Measurements from ENCODE around the gene RSRC1. TPM values are rescaled to one million over a fixed set of nuclear protein-coding genes. Genes with fewer than 3 reads are reported as not detected.
"Not testable (repeated sequence)": the region's sequence is repeated elsewhere in the genome, so short reads cannot be mapped to it uniquely, and the experiment has no call there.

The RSRC1 gene, protein sequence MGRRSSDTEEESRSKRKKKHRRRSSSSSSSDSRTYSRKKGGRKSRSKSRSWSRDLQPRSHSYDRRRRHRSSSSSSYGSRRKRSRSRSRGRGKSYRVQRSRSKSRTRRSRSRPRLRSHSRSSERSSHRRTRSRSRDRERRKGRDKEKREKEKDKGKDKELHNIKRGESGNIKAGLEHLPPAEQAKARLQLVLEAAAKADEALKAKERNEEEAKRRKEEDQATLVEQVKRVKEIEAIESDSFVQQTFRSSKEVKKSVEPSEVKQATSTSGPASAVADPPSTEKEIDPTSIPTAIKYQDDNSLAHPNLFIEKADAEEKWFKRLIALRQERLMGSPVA
- 10 to 100 TPM; 43.8 to 53.3 TPM for total RNA-seq
- polyA plus RNA-seq (ENCODE audit: insufficient read depth, low read depth, low replicate concordance) = 12.6 TPM
- long read RNA-seq, donor 1, partial matches to known transcripts = 0 of 9 reads
- long read RNA-seq, donor 1, other reads (novel, unspliced or antisense) = 0 of 9 reads
- long read RNA-seq, donor 2, partial matches to known transcripts = 0 of 3 reads
- long read RNA-seq, donor 2, other reads (novel, unspliced or antisense) = 0 of 3 reads

DNA sequence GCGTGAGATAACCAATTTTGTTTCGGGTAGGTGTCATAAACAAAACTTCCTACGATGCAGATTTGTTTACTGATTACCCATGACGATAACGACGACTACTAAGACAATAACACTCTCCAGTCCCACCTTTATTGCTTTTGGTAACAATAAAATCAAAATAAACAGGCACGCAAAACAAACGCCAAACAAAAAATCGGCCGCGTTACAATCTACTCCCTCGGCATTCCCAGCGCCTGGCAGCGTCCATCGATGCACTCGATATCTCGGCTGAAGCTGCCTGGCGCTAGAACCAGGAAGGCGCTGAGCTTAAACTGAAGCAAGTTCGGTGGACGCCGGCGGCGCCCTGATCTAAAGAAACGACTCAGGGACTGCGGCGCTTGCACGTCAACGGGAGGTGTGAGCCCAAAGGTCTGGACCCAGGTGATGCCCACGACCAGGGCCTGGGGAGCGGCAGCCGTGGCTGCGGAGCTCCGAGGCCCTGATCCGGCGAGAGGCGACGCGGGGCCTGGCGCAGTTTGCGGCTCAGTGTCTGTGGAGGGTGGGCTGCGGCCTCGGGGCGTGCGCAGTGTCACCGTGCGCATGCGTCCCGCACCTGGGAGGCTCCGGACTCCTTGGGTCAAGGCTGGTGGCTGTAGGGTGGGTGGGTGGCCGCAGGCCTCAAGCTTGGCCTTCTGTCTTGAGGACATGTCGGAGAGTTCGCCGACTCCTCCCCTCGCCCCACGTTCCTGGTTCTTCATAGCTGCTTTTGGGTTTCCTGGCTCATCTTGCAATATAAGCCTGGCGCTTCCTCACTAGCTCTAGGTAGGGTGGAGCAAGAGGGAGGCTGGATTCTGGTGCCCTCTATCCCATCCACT lies at the start of gene RSRC1:
TSS of gene RSRC1 (plus strand) at position 286 of the 854 bp plus-strand sequence. CDS start 12,016 bp downstream, outside the sequence.
- Histone ChIP-seq H3K27ac (peak within 1 kb of the TSS; percentile 88 to 89), H3K4me1 (peaks cover 5% of the 10 kb centered on the region), H3K4me3 (peak within 1 kb of the TSS; percentile 87 to 99), H3K9me3 (no peaks in the 10 kb centered on the region), H3K27me3 (no peaks in the 10 kb centered on the region), H3K36me3 (ENCODE audit: low read depth, missing control alignments) (no peaks in the 10 kb centered on the region)
- DNase-seq = peak; percentile 94
- intact Hi-C loops (cut with DNase I; ENCODE audit: low total_unique reads) = no loop called here
- TF ChIP-seq, protein P1, sequence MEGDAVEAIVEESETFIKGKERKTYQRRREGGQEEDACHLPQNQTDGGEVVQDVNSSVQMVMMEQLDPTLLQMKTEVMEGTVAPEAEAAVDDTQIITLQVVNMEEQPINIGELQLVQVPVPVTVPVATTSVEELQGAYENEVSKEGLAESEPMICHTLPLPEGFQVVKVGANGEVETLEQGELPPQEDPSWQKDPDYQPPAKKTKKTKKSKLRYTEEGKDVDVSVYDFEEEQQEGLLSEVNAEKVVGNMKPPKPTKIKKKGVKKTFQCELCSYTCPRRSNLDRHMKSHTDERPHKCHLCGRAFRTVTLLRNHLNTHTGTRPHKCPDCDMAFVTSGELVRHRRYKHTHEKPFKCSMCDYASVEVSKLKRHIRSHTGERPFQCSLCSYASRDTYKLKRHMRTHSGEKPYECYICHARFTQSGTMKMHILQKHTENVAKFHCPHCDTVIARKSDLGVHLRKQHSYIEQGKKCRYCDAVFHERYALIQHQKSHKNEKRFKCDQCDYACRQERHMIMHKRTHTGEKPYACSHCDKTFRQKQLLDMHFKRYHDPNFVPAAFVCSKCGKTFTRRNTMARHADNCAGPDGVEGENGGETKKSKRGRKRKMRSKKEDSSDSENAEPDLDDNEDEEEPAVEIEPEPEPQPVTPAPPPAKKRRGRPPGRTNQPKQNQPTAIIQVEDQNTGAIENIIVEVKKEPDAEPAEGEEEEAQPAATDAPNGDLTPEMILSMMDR (IDR thresholded peaks at IDR 0.05) = no peak
- TF ChIP-seq POLR2A (IDR thresholded peaks at IDR 0.05) = no peak
- WGBS, 2 donors = 0% methylated on average over 37 to 46 of the region's 57 CpGs

DNA sequence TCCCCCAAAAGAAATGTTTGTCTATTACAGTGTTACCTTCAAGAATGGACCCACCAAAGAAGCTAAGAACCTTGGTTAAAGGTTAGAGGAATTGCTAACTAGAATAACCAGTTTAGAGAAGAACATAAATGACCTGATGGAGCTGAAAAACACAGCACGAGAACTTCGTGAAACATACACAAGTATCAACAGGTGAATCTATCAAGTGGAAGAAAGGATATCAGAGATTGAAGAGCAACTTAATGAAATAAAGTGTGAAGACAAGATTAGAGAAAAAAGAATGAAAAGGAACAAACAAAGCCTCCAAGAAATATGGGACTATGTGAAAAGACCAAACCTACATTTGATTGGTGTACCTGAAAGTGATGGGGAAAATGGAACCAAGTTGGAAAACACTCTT lies 44.3 kb upstream of the RSRC1 start:
- H3K4me3 ChIP-seq; H3K9me3 ChIP-seq; H3K36me3 ChIP-seq (ENCODE audit: low read depth, missing control alignments); DNase-seq; H3K27ac ChIP-seq; H3K27me3 ChIP-seq; intact Hi-C loops (cut with DNase I; ENCODE audit: low total_unique reads); H3K4me1 ChIP-seq: not testable (repeated sequence)
- 81 to 98% methylated on average over 2 of the region's 2 CpGs for WGBS, 2 donors

DNA sequence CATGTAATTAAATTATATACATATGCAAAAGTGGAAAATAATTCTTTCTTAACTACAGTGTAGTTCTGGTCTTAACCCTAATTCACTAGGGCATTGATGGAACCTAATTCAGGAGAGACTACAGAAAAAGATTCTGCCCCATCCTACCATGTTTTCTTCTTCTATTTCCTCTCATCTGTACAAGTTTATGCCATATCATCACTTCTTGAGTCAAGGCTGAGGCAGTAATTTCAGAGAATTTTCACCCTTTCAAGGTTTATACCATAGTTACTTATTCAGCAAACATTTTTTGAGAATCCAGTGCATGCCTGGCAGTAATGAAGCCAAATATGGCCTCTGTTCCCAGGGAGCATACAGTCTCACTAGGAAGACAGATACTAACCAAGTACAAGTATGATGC lies 37.1 kb upstream of the RSRC1 start:
- H3K9me3 ChIP-seq = no peaks in the 10 kb centered on the region
- no peak overlapping the region for H3K4me3 ChIP-seq
- H3K36me3 ChIP-seq (ENCODE audit: low read depth, missing control alignments) = no peaks in the 10 kb centered on the region
- no peak for TF ChIP-seq POLR2A (IDR thresholded peaks at IDR 0.05)
- TF ChIP-seq, protein P1 (IDR thresholded peaks at IDR 0.05) = no peak
- DNase-seq = no peak
- intact Hi-C loops (cut with DNase I; ENCODE audit: low total_unique reads) = no loop called here
- H3K27ac ChIP-seq = no peak overlapping the region
- no peaks in the 10 kb centered on the region for H3K27me3 ChIP-seq
- no peaks in the 10 kb centered on the region for H3K4me1 ChIP-seq

DNA sequence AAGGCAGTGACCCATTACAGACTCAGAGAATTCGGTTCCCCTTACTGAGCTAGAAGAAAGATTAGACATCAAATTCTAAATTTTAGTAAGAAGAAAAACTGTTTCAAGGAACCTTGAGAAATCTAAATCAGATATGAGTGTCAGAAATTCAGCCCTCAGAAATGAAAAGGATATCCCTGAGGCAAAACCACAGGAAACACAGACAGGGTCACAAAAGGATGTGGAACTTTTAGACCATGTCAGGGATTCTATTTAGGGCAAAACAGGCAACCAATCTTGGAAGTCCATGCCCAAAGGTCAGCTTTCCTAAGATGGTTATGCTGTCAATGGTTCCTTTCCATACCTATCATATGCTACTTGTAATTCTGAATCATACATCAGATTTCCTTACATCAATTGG lies 35.3 kb upstream of the RSRC1 start:
- 76 to 89% methylated on average over 1 of the region's 1 CpG for WGBS, 2 donors
- Histone ChIP-seq H3K27ac (no peak overlapping the region), H3K4me3 (no peak overlapping the region), H3K36me3 (ENCODE audit: low read depth, missing control alignments) (no peaks in the 10 kb centered on the region), H3K4me1 (no peaks in the 10 kb centered on the region), H3K9me3 (no peaks in the 10 kb centered on the region), H3K27me3 (no peaks in the 10 kb centered on the region)
- DNase-seq = no peak
- intact Hi-C loops (cut with DNase I; ENCODE audit: low total_unique reads) = no loop called here
- TF ChIP-seq, protein P1 (IDR thresholded peaks at IDR 0.05) = no peak
- no peak for TF ChIP-seq POLR2A (IDR thresholded peaks at IDR 0.05)

DNA sequence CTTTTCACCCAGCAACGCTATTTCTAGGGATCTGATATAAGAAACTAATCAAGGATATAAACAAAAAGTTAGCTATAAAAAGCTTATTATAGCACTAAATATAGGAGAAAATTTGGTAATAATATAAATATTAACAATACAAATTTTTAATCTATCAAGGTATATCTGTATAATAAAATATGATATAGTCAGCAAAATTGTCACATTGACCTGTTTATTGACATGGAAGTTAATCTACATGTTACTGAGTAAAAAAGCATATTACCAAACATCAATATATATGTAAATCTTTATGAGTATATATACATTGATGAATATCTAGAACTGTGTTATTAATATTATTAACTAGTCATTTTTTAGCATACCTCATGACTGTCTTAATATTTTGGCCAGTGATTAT lies 30.3 kb upstream of the RSRC1 start:
- Histone ChIP-seq H3K27me3 (no peaks in the 10 kb centered on the region), H3K4me1 (no peaks in the 10 kb centered on the region), H3K9me3 (no peaks in the 10 kb centered on the region), H3K36me3 (ENCODE audit: low read depth, missing control alignments) (no peaks in the 10 kb centered on the region), H3K4me3 (no peak overlapping the region), H3K27ac (no peak overlapping the region)
- intact Hi-C loops (cut with DNase I; ENCODE audit: low total_unique reads) = no loop called here
- WGBS, 2 donors = 84% methylated on average over 1 of the region's 1 CpG
- TF ChIP-seq POLR2A (IDR thresholded peaks at IDR 0.05) = no peak
- TF ChIP-seq, protein P1 (IDR thresholded peaks at IDR 0.05) = no peak
- no peak for DNase-seq
